ENCODE results near the gene MRPS5. TPM values are rescaled to one million over a fixed set of nuclear protein-coding genes. Genes with fewer than 3 reads are reported as not detected.
A peak's percentile ranks its signal among the peaks of the same experiment; 100 is the strongest.

Gene MRPS5
- total RNA-seq, 2 donors from 2014 or later: 57.9 to 59.0 TPM

DNA sequence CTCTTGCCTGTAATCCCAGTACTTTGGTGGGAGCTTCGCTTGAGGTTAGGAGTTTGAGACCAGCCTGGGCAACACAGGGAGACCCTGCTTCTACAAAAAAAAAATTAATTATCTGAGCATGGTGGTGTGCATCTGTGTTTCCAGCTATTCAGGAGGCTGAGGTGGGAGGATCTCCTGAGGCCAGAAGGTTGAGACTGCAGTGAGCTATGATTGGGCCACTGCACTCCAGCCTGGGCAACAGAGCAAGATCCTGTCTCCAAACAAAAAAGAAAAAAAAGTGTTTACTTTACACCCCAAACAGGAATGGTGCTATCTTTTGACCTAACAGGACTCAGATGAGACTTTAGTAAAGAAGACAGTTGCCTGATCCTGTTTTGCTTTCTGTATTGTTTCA lies 60.5 kb downstream of the MRPS5 start:
- Mint-ChIP-seq H3K27me3 (ENCODE audit: insufficient read depth) (peaks cover 8% of the 10 kb centered on the region), H3K9me3 (no peaks in the 10 kb centered on the region), H3K36me3 (ENCODE audit: low read depth) (no peaks in the 10 kb centered on the region), H3K4me1 (peaks cover 10% of the 10 kb centered on the region), H3K27ac (no peak overlapping the region), H3K4me3 (no peak overlapping the region)
- no peaks in the 10 kb centered on the region for H3K36me3 ChIP-seq (ENCODE audit: control insufficient read depth, insufficient read depth, low read length)
- H3K4me1 ChIP-seq (ENCODE audit: control insufficient read depth, insufficient read depth, low read length): no peaks in the 10 kb centered on the region
- H3K9me3 ChIP-seq (ENCODE audit: control insufficient read depth, low read length): no peaks in the 10 kb centered on the region
- H3K9ac ChIP-seq (ENCODE audit: extremely low read depth, low read length, poor library complexity, severe bottlenecking): no peak overlapping the region
- H3K4me3 ChIP-seq (ENCODE audit: low read length): no peak overlapping the region
- TF ChIP-seq, protein P1, sequence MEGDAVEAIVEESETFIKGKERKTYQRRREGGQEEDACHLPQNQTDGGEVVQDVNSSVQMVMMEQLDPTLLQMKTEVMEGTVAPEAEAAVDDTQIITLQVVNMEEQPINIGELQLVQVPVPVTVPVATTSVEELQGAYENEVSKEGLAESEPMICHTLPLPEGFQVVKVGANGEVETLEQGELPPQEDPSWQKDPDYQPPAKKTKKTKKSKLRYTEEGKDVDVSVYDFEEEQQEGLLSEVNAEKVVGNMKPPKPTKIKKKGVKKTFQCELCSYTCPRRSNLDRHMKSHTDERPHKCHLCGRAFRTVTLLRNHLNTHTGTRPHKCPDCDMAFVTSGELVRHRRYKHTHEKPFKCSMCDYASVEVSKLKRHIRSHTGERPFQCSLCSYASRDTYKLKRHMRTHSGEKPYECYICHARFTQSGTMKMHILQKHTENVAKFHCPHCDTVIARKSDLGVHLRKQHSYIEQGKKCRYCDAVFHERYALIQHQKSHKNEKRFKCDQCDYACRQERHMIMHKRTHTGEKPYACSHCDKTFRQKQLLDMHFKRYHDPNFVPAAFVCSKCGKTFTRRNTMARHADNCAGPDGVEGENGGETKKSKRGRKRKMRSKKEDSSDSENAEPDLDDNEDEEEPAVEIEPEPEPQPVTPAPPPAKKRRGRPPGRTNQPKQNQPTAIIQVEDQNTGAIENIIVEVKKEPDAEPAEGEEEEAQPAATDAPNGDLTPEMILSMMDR (conservative IDR thresholded peaks at IDR 0.05): no peak
- 83 to 100% methylated on average over 1 of the region's 1 CpG for WGBS, 2 experiments (ENCODE audit: insufficient coverage in 1 of 2, insufficient read length in 1 of 2)
- DNase-seq: peak; percentile 10
- H3K27ac ChIP-seq (ENCODE audit: low read depth, low read length): no peak overlapping the region
- H3K27me3 ChIP-seq (ENCODE audit: control insufficient read depth, insufficient read depth, low read length, poor library complexity, severe bottlenecking): no peaks in the 10 kb centered on the region

DNA sequence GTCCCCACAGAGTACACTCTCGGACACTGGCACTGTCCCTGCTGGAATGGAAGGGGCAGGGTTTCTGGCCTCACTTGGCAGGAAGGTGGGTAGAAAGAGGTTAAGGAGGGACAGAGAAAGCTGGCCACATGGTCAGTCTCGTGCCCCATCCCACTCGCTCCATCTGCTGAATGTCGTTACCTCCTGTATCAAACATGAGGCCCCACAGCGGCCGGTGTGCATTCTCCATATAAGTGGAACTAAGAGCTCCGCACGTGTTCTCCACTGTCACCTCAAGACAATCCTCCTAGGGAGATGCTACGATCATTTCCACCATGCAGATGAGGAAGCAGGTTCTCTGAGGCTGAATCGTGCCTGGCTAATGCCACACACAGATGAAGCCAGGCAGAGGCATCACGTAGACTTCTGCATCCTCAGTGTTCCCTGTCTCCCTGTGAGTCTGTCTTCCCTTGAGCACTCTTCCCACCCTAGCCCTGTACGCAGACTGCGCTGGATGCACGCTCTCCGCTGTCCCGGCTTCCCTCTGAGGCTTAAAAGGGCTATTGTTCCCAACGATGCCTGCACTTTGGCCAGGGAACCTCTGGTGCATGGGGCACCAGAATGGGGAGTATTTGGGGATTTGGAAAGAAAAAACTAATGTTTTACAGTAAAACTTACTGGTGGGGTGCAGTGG lies 61.0 kb downstream of the MRPS5 start:
- Histone ChIP-seq H3K27ac (ENCODE audit: low read depth, low read length) (no peak overlapping the region), H3K4me3 (ENCODE audit: low read length) (no peak overlapping the region), H3K9me3 (ENCODE audit: control insufficient read depth, low read length) (no peaks in the 10 kb centered on the region), H3K36me3 (ENCODE audit: control insufficient read depth, insufficient read depth, low read length) (no peaks in the 10 kb centered on the region), H3K9ac (ENCODE audit: extremely low read depth, low read length, poor library complexity, severe bottlenecking) (no peak overlapping the region), H3K4me1 (ENCODE audit: control insufficient read depth, insufficient read depth, low read length) (no peaks in the 10 kb centered on the region), H3K27me3 (ENCODE audit: control insufficient read depth, insufficient read depth, low read length, poor library complexity, severe bottlenecking) (no peaks in the 10 kb centered on the region)
- TF ChIP-seq, protein P1 (conservative IDR thresholded peaks at IDR 0.05): no peak
- peaks cover 10% of the 10 kb centered on the region for H3K4me1 Mint-ChIP-seq
- DNase-seq: peak; percentile 31
- H3K36me3 Mint-ChIP-seq (ENCODE audit: low read depth): no peaks in the 10 kb centered on the region
- WGBS, 2 experiments (ENCODE audit: insufficient coverage in 1 of 2, insufficient read length in 1 of 2): 90 to 92% methylated on average over 13 to 17 of the region's 17 CpGs
- no peak overlapping the region for H3K27ac Mint-ChIP-seq
- no peaks in the 10 kb centered on the region for H3K9me3 Mint-ChIP-seq
- H3K27me3 Mint-ChIP-seq (ENCODE audit: insufficient read depth): peaks cover 9% of the 10 kb centered on the region
- no peak overlapping the region for H3K4me3 Mint-ChIP-seq

DNA sequence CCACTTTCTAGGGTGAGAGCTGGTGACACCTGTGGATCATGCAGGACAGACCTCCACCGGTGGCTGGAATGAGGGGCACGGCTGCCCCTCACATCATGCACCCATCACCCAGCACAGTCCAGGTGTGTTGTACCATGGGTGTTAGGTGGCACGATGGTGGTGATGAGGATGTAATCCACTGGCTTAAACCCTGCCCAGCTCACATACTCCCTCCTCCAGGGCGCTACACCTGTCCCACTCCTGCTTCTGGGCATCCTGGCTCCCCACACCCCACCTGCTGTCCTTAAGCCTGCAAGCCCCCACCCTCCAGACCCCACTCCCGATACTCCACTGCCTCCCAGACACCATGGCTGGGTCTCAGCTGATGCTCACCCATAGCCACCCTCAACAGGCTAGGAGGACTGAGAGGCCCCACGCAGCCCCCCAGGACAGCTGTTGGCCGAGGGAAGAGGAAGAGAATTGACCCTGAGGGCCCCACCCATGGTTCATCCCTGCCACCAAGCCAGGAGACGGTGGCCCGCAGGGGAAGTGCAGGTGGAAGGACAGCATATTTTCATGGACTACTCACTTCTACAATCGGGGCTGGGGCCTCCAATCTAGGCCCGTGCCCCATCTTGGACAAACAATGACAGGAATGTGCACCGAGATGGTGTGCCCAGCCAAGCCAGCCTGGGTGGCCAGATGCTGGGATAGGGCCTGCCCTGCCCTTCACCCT lies 61.8 kb downstream of the MRPS5 start:
- H3K4me3 ChIP-seq (ENCODE audit: low read length): no peak overlapping the region
- Mint-ChIP-seq H3K9me3 (no peaks in the 10 kb centered on the region), H3K27ac (no peak overlapping the region), H3K4me1 (peaks cover 10% of the 10 kb centered on the region), H3K4me3 (no peak overlapping the region), H3K27me3 (ENCODE audit: insufficient read depth) (peaks cover 15% of the 10 kb centered on the region), H3K36me3 (ENCODE audit: low read depth) (no peaks in the 10 kb centered on the region)
- no peak overlapping the region for H3K9ac ChIP-seq (ENCODE audit: extremely low read depth, low read length, poor library complexity, severe bottlenecking)
- peak; percentile 30 for DNase-seq
- H3K9me3 ChIP-seq (ENCODE audit: control insufficient read depth, low read length): no peaks in the 10 kb centered on the region
- TF ChIP-seq, protein P1 (conservative IDR thresholded peaks at IDR 0.05): no peak
- H3K27ac ChIP-seq (ENCODE audit: low read depth, low read length): no peak overlapping the region
- H3K4me1 ChIP-seq (ENCODE audit: control insufficient read depth, insufficient read depth, low read length): no peaks in the 10 kb centered on the region
- no peaks in the 10 kb centered on the region for H3K36me3 ChIP-seq (ENCODE audit: control insufficient read depth, insufficient read depth, low read length)
- H3K27me3 ChIP-seq (ENCODE audit: control insufficient read depth, insufficient read depth, low read length, poor library complexity, severe bottlenecking): no peaks in the 10 kb centered on the region
- 92 to 93% methylated on average over 4 to 11 of the region's 12 CpGs for WGBS, 2 experiments (ENCODE audit: insufficient coverage in 1 of 2, insufficient read length in 1 of 2)

Data from endodermal cell (in vitro differentiated cells).